Smooth muscle cell of the brain vasculature (primary cell): ENCODE data around the gene SRSF11.
"Not testable (repeated sequence)": the region's sequence is repeated elsewhere in the genome, so short reads cannot be mapped to it uniquely, and the experiment has no call there.

ENCODE experiments used
- DNase-seq: peaks from one replicate; pipeline ENCODE4 v3.0.0-alpha.2; 2012; ENCODE audit warnings: low read depth, low spot score

Gene SRSF11, protein sequence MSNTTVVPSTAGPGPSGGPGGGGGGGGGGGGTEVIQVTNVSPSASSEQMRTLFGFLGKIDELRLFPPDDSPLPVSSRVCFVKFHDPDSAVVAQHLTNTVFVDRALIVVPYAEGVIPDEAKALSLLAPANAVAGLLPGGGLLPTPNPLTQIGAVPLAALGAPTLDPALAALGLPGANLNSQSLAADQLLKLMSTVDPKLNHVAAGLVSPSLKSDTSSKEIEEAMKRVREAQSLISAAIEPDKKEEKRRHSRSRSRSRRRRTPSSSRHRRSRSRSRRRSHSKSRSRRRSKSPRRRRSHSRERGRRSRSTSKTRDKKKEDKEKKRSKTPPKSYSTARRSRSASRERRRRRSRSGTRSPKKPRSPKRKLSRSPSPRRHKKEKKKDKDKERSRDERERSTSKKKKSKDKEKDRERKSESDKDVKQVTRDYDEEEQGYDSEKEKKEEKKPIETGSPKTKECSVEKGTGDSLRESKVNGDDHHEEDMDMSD

DNA sequence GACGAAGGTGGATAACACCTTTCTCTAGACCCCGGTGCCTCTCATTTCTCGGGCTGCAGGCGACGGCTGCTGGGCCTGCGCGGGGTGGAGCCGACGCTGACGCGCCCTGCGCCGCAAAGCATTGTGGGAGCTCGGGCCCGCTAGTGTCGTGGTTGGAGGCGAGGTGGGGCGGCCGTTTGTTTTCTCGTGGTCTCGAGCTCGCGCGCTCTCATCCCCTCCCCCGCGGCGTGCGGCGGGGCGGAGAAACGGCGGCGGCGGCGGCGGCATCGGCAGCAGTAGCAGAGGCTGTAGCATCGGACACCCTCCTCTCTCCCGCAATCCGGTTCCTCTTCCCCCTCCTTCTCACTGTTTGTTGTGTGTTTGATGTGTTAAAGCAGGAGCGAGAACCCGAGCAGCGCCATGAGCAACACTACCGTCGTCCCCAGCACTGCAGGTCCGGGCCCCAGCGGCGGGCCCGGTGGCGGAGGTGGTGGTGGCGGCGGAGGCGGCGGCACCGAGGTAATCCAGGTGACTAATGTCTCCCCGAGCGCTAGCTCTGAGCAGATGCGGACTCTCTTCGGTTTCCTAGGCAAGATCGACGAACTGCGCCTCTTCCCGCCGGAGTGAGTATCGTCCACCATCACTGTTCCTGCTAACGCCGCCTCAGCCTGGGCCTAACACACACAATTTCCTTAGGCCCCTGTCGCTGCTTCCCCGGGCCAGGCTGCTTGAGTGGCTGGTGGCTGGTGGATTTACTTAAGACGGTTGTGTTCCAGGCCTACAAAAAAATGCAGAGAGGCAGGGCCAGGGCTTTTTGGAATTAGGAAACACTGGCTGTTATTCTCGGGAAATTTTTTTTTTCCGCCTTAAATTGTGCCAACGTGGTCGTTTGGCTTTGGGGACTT is at the start of gene SRSF11:
SRSF11 (plus strand) TSS at position 143 of the 884 bp plus-strand sequence; CDS start at position 400, 257 bp downstream.
- peak; percentile 85 for DNase-seq

DNA sequence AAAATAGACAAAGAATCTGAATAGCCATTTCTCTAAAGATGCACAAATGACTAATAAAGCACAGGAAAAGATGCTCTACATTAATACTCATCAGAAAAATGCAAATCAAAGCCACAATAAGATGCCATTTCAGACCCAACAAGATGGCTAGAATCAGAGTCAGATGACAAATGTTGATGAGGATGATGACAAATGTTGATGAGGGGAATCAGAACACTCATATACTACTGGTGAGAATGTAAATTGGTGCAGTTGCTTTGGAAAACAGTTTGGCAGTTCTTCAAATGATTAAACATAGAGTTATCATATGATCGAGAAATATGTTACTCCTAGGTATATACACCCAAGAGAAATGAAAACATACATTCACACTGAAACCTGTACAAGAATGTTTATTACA is 49.7 kb upstream of the SRSF11 start:
- DNase-seq = no peak

DNA sequence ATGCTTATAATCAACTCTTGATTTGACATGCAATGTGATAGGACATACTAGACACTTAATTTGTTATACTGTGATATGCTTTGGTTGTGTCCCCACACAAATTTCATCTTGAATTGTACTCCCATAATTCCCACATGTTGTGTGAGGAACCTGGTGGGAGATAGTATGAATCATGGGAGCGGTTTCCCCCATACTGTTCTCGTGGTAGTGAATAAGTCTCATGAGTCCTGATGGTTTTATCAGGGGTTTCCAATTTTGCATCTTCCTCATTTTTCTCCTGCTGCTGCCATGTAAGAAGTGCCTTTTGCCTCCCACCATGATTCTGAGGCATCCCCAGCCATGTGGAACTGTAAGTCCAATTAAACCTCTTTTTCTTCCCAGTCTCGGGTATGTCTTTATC is 36.0 kb upstream of the SRSF11 start:
- not testable (repeated sequence) for DNase-seq

DNA sequence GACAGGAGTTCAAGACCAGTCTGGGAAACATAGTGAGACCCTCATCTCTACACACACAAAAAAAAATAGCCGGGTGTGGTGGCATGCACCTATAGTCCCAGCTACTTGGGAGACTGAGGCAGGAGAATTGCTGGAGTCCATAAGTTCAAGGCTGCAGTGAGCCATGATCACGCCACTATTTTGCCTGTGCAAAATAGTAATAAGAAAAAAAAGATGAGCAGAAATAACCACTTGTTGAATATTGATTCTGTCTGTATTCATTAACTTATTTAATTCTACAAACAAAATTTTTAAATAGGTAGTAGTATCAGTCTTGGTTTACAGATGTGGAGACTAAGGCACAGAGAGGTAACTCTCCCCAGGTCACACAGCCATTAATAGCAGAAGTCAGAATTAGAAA is 32.7 kb upstream of the SRSF11 start:
- DNase-seq = no peak

DNA sequence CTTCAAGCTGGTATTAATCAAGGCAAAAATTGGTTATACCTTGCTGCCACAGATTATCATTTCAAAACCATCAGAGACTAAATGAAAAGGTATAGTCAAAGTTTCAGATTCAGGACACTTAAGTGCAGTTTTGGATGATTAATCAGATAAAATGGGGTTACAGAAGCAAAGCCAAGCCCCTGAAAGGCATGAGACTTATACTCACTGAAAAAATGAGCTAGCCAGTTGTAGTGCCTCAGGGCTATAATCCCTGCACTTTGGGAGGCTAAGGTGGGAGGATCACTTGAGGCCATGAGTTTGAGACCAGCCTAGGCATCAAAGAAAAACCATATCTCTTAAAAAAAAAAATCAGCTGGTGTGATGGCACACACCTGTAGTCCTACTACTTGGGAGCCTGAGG is 31.0 kb upstream of the SRSF11 start:
- DNase-seq = no peak

DNA sequence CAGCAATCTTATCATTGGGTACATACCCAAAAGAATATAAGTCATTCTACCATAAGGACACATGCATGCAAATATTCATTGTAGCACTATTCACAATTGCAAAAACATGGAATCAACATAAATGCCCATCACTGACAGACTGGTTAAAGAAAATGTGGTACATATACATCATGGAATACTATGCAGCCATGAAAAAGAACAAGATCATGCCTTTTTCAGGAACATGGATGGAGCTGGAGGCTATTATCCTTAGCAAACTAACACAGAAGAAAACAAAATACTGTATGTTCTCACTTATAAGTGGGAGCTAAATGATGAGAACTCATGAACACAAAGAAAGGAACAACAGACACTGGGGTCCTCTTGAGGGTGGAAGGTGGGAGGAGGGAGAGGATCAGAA is 28.7 kb upstream of the SRSF11 start:
- DNase-seq = not testable (repeated sequence)

DNA sequence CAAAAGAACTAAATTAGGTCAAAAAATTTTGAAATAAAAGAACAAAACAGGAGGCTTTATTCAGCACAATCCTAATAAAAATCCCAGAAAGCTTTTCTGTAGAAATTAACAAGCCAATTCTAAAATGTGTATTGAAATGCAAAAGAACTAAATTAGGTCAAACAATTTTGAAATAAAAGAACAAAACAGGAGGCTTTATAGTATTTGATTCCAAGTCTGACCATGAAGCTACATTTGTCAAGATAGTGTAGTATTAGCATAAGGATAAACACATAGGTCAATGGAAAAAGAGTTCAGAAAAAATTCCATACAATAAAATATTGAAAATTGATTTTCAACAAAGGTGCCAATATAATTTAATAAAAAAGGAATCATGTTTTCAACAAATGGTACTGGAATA is 26.6 kb upstream of the SRSF11 start:
- no peak for DNase-seq

DNA sequence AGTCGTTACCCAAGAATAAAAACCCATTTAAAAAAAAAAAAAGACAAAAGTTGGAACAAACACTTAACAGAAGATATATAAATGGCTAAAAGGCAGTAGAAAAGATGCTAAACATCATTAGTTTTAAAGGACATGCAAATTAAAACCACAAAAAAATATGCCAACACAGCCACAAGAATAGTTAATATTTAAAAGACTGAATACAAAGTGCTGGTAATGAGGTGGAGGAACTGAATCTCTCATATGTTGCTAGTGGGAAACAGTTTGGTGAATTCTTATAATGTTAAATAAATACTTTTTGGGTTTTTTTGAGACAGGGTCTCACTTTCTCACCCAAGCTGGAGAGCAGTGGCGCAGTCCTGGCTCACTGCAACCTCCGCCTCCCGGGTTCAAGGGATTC is 25.8 kb upstream of the SRSF11 start:
- DNase-seq = no peak

DNA sequence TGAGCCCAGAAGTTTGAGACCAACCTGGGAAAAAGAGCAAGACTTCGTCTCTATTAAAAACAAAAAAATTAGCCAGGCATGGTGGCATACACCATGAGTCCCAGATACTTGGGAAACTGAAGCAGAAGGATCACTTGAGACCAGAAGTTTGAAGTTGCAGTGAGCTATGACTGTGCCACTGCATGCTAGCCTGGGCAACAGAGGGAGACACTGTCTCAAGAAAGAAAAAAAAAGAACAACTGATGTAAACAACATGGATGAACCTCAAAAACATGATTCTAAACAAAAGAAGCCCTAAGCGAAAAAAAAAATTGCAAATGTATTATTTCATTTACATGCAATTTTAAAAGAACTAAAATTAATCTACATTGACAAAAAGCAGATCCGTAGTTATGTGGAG is 24.8 kb upstream of the SRSF11 start:
- DNase-seq = no peak

DNA sequence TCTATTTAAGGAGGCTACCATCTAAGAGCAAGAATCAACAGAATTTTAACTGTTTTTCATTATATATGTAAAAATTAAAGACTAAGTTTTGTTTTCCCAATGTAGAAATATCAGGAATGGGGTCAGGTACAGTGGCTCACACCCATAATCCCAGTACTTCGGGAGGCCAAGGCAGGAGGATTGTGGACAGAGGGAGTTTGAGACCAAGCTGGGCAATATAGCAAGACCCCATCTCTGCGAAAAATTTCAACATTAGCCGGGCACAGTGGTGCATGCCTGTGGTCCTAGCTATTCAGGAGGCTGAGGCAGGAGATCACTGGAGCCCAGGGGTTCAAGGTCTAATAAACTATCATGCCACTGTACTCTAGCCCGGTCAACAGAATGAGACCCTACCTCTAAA is 21.1 kb upstream of the SRSF11 start:
- no peak for DNase-seq

DNA sequence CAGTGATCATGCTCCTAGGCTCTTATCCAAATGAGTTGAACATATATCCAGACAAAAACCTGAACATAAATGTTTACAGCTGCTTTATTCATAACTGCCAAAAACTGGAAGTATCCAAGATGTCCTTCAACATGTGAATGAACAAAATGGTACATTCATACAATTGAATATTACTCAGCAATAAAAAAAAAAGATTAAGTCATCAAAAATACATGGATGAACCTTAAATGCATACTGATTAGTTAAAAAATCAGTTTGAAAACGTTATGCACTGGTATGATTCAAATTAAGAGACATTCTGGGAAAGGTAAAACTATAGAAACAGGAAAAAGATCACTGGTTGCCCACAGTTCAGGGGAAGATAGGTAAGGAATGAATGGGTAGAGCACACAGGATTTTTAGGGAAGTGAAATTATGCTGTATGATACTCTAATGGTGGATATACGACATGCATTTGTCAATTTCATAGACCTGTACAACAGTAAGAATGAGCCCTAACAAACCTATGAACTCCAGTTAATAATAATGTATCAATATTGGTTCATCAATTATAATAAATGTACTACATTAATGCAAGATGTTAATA is 18.9 kb upstream of the SRSF11 start:
- no peak for DNase-seq

DNA sequence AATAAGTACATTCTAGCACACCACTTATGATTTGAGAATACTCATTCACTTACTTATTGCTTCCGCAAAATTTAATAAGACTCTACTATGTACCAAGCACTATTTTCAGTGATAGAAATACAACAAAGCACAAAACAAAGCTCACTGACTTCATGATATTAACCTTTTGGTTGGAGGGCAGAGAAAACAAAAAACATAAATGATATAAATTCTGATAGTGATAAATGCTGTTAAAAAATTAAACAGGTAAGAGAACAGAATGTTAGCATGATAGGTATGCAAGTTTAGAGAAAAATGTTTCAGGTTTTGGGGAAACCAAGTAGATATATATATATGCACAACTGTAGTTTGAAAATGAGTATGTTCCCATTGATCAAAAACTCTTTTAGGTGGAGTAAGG is 17.0 kb upstream of the SRSF11 start:
- no peak for DNase-seq

DNA sequence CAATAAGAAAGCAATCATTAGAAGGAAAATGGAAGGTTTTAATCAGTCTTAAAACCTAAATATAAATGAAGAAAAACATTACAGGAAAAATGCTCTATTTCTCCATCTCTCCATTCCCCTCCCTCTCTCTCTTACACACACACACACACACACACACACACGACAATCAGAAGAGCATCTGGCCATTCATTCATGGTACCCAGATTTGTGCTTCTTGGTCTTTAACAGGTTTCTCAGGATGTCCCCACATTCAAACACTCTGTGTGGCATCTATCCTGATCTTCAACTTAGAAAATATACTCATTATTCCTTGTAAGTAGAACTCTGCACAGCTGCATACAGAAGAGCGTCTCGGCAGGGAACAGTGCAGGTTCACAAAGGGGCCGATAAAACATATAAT is 16.6 kb upstream of the SRSF11 start:
- DNase-seq = no peak

DNA sequence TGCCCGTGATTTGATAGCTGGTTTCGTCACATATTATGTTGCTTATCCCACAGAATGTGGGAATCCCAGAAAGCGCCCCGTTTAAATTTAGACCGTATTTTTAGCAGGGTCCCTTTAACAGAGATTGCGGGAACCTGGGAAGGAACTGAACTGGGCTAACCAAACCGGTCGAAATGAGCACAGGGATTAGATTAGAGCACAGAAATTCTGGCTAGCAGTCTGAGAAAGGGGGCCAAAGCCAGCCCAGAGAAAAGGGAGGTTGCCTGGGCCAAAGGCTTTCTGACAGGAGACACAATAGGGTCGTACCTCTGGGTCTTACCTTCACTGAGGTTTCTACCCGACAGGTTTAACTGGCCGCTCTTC is 16.1 kb upstream of the SRSF11 start:
- no peak for DNase-seq

DNA sequence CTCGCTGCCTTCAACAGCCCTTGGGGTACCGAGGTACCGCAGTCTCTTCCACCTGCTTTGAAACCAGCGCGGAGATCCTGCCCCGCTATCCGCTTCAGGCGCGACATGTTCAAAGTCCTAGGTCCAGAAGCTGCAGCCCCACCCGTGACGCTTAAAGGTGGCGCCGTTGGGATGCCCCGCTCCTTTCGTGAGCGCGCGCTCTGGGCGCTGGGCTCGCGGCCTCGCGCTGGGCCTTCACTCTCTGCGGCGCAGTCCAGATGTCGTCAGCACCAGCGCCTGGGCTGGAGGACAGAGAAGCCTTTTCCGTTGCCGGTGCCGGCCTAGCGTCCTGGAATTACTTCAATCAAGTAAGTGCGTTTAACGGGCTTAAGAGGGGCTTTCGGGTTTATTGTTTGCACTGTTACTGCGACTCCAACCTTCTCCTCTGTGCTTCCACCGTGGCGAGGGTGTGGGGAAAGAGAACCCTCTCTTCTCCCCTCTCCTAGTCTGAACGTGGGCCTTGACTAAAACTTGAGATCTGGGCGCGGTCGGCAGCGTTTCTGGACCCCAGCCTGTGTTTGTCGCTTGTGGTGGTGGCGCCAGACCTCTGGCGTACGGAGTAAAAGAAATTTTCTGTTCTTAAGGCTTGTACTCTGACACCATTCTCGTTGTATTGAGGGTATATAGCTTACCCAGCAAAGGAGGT is 15.6 kb upstream of the SRSF11 start, which contains the start of gene LRRC40:
LRRC40 (minus strand) TSS at position 146 of the 685 bp plus-strand sequence; CDS start at position 107, 39 bp downstream.
- peak; percentile 92 for DNase-seq

DNA sequence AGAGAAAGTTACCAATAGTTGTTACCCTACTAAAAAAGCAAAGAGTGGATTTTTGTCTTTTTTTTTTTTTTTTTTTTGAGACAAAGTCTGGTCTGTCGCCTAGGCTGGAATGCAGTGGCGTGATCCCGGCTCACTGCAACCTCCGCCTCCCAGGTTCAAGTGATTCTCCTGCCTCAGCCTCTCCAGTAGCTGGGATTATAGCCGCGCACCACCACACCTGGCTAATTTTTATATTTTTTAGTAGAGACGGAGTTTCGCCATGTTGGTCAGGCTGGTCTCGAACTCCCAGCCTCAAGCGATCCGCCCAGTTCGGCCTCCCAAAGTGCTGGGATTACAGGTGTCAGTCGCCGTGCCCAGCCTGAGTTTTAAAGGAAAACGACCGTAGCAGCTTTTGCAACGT is 14.3 kb upstream of the SRSF11 start:
- DNase-seq = not testable (repeated sequence)

DNA sequence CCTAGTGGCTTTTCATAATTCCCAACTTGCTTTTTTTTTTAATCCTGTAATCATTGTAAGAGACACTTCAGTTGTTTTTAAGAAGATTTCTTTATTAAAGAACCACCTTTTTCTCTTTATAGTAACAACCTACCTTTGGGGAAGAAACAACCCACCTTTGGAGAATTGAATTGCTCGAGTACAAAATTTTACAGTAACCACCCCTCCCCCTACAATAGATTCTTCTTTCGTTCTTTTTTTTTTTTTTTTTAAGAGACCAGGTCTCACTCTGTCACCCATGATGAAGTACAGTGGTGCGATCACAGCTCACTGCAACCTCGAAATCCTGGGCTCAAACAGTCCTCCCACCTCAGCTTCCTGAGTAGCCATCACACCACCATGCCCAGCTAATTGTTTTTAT is 13.7 kb upstream of the SRSF11 start:
- no peak for DNase-seq

DNA sequence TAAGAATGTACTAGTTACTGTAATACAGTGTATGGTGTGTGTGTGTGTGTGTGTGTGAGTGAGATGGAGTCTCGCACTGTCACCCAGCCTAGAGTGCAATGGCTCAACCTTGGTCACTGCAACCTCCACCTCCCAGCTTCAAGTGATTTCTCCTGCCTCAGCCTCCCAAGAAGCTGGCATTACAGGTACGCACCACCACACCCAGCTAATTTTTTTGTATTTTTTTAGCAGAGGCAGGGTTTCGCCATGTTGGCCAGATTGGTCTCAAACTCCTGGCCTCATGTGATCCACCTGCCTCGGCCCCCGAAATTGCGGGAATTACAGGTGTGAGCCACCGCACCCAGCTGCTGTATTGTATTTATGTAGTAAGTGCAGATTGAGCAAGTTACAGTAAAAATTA is 12.9 kb upstream of the SRSF11 start:
- no peak for DNase-seq

DNA sequence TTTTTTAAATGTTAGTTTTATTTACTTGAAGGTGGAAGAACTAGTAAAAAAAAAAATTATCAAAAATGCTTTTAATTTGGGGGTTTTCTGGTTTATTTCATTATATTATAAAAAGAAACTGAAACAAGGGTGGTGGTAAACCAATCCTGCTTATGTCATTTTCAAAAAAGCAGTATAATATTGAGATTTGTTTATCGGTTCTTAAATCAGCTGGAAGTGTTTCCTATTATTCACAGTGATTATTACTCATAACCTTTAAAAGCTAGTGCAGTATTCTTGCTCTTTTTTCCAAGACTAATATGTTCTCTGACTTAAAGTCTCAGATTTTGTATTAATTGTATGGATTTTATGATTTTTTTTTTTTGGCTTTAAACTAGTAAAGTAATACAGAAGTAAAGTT is 10.4 kb upstream of the SRSF11 start:
- DNase-seq = no peak

DNA sequence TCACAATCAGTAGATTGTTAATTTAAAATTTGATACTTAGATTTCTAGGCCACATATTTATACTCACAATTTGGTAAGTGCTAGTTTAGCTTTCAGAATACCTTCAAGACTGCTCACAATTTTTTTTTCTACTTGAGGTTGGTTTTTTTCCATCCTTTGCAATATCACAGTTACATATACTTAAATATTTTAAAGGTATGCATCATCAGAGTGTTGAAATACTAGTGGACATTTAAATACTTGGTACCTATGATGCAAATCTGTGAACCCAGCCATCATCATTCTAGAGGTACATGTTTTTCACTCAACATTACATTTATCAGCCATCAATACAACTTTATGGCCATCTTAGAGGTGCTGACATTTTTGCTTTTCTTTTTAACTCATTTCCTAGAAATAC is 9.6 kb upstream of the SRSF11 start:
- no peak for DNase-seq

DNA sequence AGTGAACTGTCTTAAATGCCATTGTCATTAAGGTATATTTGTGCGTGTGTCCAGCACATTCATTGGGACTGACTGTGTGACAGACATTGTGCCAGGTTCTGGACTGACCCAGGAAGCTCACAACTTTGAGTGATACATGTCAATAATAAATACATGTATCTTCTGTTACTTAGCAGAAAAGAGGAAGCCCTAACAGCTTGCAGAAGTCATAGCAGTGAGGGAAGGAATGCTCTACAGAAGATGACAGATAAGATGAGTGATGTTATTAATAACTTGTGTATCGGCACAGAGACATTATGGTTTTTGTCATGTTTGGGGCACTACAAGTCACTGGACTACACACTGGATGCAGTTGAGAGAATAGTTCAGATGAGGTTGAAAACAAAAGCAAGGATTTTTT is 1.2 kb upstream of the SRSF11 start:
- DNase-seq = no peak
